Ectodermal cell (in vitro differentiated cells): ENCODE results near the gene CYLC2. TPM values are rescaled to one million over a fixed set of nuclear protein-coding genes. Genes with fewer than 3 reads are reported as not detected.

Source experiments
- H3K27ac ChIP-seq: 2 replicates; pipeline ENCODE4 v1.7.0; 2013; ENCODE audit warnings: mild to moderate bottlenecking, low read depth, low read length; ENCODE audit not compliant: insufficient read depth, poor library complexity, severe bottlenecking
- H3K27me3 ChIP-seq: 2 replicates; pipeline ENCODE4 v1.7.0; 2013; ENCODE audit warnings: mild to moderate bottlenecking, low read length; ENCODE audit not compliant: insufficient read depth, control insufficient read depth, poor library complexity, severe bottlenecking
- H3K36me3 ChIP-seq: one replicate; pipeline ENCODE4 v1.7.0; 2013; ENCODE audit warnings: low read length; ENCODE audit not compliant: control insufficient read depth, insufficient read depth
- H3K4me1 ChIP-seq: one replicate; pipeline ENCODE4 v1.7.0; 2013; ENCODE audit warnings: low read length; ENCODE audit not compliant: control insufficient read depth, insufficient read depth
- H3K4me3 ChIP-seq: 2 replicates; pipeline ENCODE4 v1.7.0; 2013; ENCODE audit warnings: low read depth, low read length, control low read depth; ENCODE audit not compliant: insufficient read depth
- H3K9me3 ChIP-seq: 2 replicates; pipeline ENCODE4 v1.7.0; 2013; ENCODE audit warnings: mild to moderate bottlenecking, low read length, moderate library complexity; ENCODE audit not compliant: control insufficient read depth
- WGBS, 2 experiments: methylation state at CpG; one replicate each; pipeline ENCODE4 v1.1.7; 2013; ENCODE audit warnings: missing lambda C conversion rate in 2 of 2; 5-methylcytosine and 5-hydroxymethylcytosine counted together
- polyA plus RNA-seq, 4 experiments: library from polyadenylated mRNA; stranded (reverse); fragments of 50-300 nt; gene quantifications; one replicate each; pipeline ENCODE4 v1.2.3, GENCODE V29; 2013

Gene CYLC2
- polyA plus RNA-seq (2013, experiment 1 of 4), result not detected
- polyA plus RNA-seq (2013, experiment 2 of 4), result not detected
- not detected for polyA plus RNA-seq (2013, experiment 3 of 4)
- not detected for polyA plus RNA-seq (2013, experiment 4 of 4)

GRCh38 chr9:102995033-102995432 lies at the start of gene CYLC2:
TSS of gene CYLC2 (plus strand) at chr9:102995333. CDS start at chr9:102995381, 48 bp downstream.
- Histone ChIP-seq H3K27ac (no peak within 1 kb of the TSS), H3K4me3 (no peak within 1 kb of the TSS), H3K4me1 (no peaks in the 10 kb centered on the region), H3K27me3 (no peaks in the 10 kb centered on the region), H3K9me3 (no peaks in the 10 kb centered on the region), H3K36me3 (no peaks in the 10 kb centered on the region)

- H3K27ac ChIP-seq, result no peak overlapping the region
- 56 to 63% methylated on average over 2 of the region's 2 CpGs for WGBS, 2 experiments
- no peaks in the 10 kb centered on the region for H3K4me1 ChIP-seq
- H3K36me3 ChIP-seq, result no peaks in the 10 kb centered on the region
- peaks cover 4% of the 10 kb centered on the region for H3K9me3 ChIP-seq
- no peaks in the 10 kb centered on the region for H3K27me3 ChIP-seq
- no peak overlapping the region for H3K4me3 ChIP-seq
Observed at GRCh38 chr9:102950346-102950745, 44.8 kb upstream of the CYLC2 start.

GRCh38 chr9:102966999-102967398 lies 28.1 kb upstream of the CYLC2 start:
- 88 to 90% methylated on average over 7 of the region's 7 CpGs for WGBS, 2 experiments
- H3K36me3 ChIP-seq, result no peaks in the 10 kb centered on the region
- H3K9me3 ChIP-seq, result peaks cover 4% of the 10 kb centered on the region
- no peak overlapping the region for H3K27ac ChIP-seq
- H3K27me3 ChIP-seq, result no peaks in the 10 kb centered on the region
- no peak overlapping the region for H3K4me3 ChIP-seq
- no peaks in the 10 kb centered on the region for H3K4me1 ChIP-seq

GRCh38 chr9:102967979-102968378 lies 27.2 kb upstream of the CYLC2 start:
- Histone ChIP-seq H3K27ac (no peak overlapping the region), H3K9me3 (peaks cover 4% of the 10 kb centered on the region), H3K36me3 (no peaks in the 10 kb centered on the region), H3K4me3 (no peak overlapping the region), H3K4me1 (no peaks in the 10 kb centered on the region), H3K27me3 (no peaks in the 10 kb centered on the region)
- 86 to 89% methylated on average over 2 of the region's 2 CpGs for WGBS, 2 experiments

GRCh38 chr9:102972780-102973179 lies 22.4 kb upstream of the CYLC2 start:
- no peaks in the 10 kb centered on the region for H3K9me3 ChIP-seq
- no peak overlapping the region for H3K27ac ChIP-seq
- 75% methylated on average over 2 of the region's 2 CpGs; no CpG with 5 or more reads in 1 of the 2 experiments for WGBS, 2 experiments

GRCh38 chr9:102974530-102974929 lies 20.6 kb upstream of the CYLC2 start:
- H3K27me3 ChIP-seq, result no peaks in the 10 kb centered on the region
- H3K4me1 ChIP-seq, result no peaks in the 10 kb centered on the region
- 83% methylated on average over 1 of the region's 1 CpG for WGBS, 2 experiments
- H3K4me3 ChIP-seq, result no peak overlapping the region
- H3K9me3 ChIP-seq, result no peaks in the 10 kb centered on the region
- no peaks in the 10 kb centered on the region for H3K36me3 ChIP-seq
- no peak overlapping the region for H3K27ac ChIP-seq

More at GRCh38 chr9:102972780-102973179, 22.4 kb upstream of the CYLC2 start:
- H3K4me1 ChIP-seq, result no peaks in the 10 kb centered on the region
- no peak overlapping the region for H3K4me3 ChIP-seq
- no peaks in the 10 kb centered on the region for H3K36me3 ChIP-seq
- H3K27me3 ChIP-seq, result no peaks in the 10 kb centered on the region

- Histone ChIP-seq H3K27me3 (no peaks in the 10 kb centered on the region), H3K9me3 (no peaks in the 10 kb centered on the region), H3K4me3 (no peak overlapping the region), H3K36me3 (no peaks in the 10 kb centered on the region), H3K4me1 (no peaks in the 10 kb centered on the region), H3K27ac (no peak overlapping the region)
- WGBS, 2 experiments, result 81 to 83% methylated on average over 4 of the region's 4 CpGs
Observed at GRCh38 chr9:102975251-102975650, 19.9 kb upstream of the CYLC2 start.

GRCh38 chr9:102985162-102985895 lies 9.8 kb upstream of the CYLC2 start:
- Histone ChIP-seq H3K27me3 (no peaks in the 10 kb centered on the region), H3K4me1 (no peaks in the 10 kb centered on the region), H3K9me3 (no peaks in the 10 kb centered on the region), H3K4me3 (no peak overlapping the region), H3K27ac (no peak overlapping the region), H3K36me3 (no peaks in the 10 kb centered on the region)
- 57 to 63% methylated on average over 3 of the region's 3 CpGs for WGBS, 2 experiments

- no peaks in the 10 kb centered on the region for H3K27me3 ChIP-seq
- H3K4me3 ChIP-seq, result no peak overlapping the region
- H3K4me1 ChIP-seq, result no peaks in the 10 kb centered on the region
- 62 to 83% methylated on average over 1 of the region's 1 CpG for WGBS, 2 experiments
- H3K27ac ChIP-seq, result no peak overlapping the region
- no peaks in the 10 kb centered on the region for H3K36me3 ChIP-seq
- no peaks in the 10 kb centered on the region for H3K9me3 ChIP-seq
Observed at GRCh38 chr9:102986425-102986824, 8.7 kb upstream of the CYLC2 start.

GRCh38 chr9:103003689-103004088 lies 8.6 kb downstream of the CYLC2 start:
- Histone ChIP-seq H3K27ac (no peak overlapping the region), H3K4me1 (no peaks in the 10 kb centered on the region), H3K4me3 (no peak overlapping the region), H3K36me3 (no peaks in the 10 kb centered on the region), H3K9me3 (no peaks in the 10 kb centered on the region), H3K27me3 (no peaks in the 10 kb centered on the region)
- no CpG with 5 or more reads among the region's 1 CpG for WGBS, 2 experiments
